HepG2 (cell line): Measurements from ENCODE around the gene NR1H3. TPM values are rescaled to one million over a fixed set of nuclear protein-coding genes. Genes with fewer than 3 reads are reported as not detected.

ENCODE experiments used
- ATF7-NPFF ChIP-seq: sonication (generic); formaldehyde crosslinking; IDR thresholded peaks from 2 replicates; pipeline ENCODE4 v1.8.1; 2023; ENCODE audit warnings: mild to moderate bottlenecking, low read depth, missing genetic modification reagents, moderate library complexity
- BRCA1 ChIP-seq: sonication (generic); formaldehyde crosslinking; IDR thresholded peaks from 2 replicates; pipeline ENCODE4 v1.4.0; 2020; ENCODE audit warnings: missing genetic modification reagents
- DRAP1 ChIP-seq: IDR thresholded peaks from 2 replicates; pipeline ENCODE4 v1.6.1; 2016; ENCODE audit warnings: missing genetic modification reagents, missing compliant biosample characterization
- FOXO4 ChIP-seq: sonication (generic); formaldehyde crosslinking; conservative IDR thresholded peaks from 2 replicates; pipeline ENCODE4 v1.8.1; 2023; ENCODE audit warnings: missing genetic modification reagents
- GATAD1 ChIP-seq: IDR thresholded peaks from 2 replicates; pipeline ENCODE4 v1.6.1; 2016; ENCODE audit warnings: missing genetic modification reagents, missing compliant biosample characterization
- HOMEZ ChIP-seq: IDR thresholded peaks from 2 replicates; pipeline ENCODE4 v1.6.1; 2016; ENCODE audit warnings: low read depth
- IRF2 ChIP-seq: IDR thresholded peaks from 2 replicates; pipeline ENCODE4 v1.6.1; 2018; ENCODE audit warnings: missing genetic modification reagents, missing compliant biosample characterization
- IRX3 ChIP-seq: sonication (generic); formaldehyde crosslinking; IDR thresholded peaks from 2 replicates; pipeline ENCODE4 v1.8.1; 2023; ENCODE audit warnings: mild to moderate bottlenecking, low read depth, missing genetic modification reagents, borderline replicate concordance
- MED13 ChIP-seq: sonication (generic); formaldehyde crosslinking; IDR thresholded peaks from 2 replicates; pipeline ENCODE4 v1.5.0; 2020; ENCODE audit warnings: missing genetic modification reagents
- NR2C2 ChIP-seq: sonication (generic); formaldehyde crosslinking; IDR thresholded peaks from 2 replicates; pipeline ENCODE4 v1.4.0; 2020; ENCODE audit warnings: missing genetic modification reagents, mild to moderate bottlenecking, moderate library complexity, borderline replicate concordance
- PATZ1 ChIP-seq: sonication (generic); formaldehyde crosslinking; IDR thresholded peaks from 2 replicates; pipeline ENCODE4 v1.4.0; 2020; ENCODE audit warnings: missing genetic modification reagents
- PCBP2 ChIP-seq: fragments of 200-400 bp; formaldehyde crosslinking; optimal IDR thresholded peaks from 2 replicates; pipeline ENCODE3; 2018; ENCODE audit warnings: low read length, low read depth; ENCODE audit not compliant: poor library complexity, severe bottlenecking
- REPIN1 ChIP-seq: sonication (generic); formaldehyde crosslinking; IDR thresholded peaks from 2 replicates; pipeline ENCODE4 v1.8.0; 2022; ENCODE audit warnings: missing genetic modification reagents, low read depth, mild to moderate bottlenecking, borderline replicate concordance
- RXRA ChIP-seq: sonication (generic); formaldehyde crosslinking; IDR thresholded peaks from 2 replicates; pipeline ENCODE4 v1.5.1; 2020; ENCODE audit warnings: missing genetic modification reagents
- TARDBP ChIP-seq: sonication (generic); formaldehyde crosslinking; IDR thresholded peaks from 2 replicates; pipeline ENCODE4 v1.8.0; 2022; ENCODE audit warnings: mild to moderate bottlenecking, missing genetic modification reagents
- THAP11 ChIP-seq: IDR thresholded peaks from 2 replicates; pipeline ENCODE4 v1.6.1; 2016; ENCODE audit warnings: missing biosample characterization, missing genetic modification reagents
- USF2 ChIP-seq, 2 experiments: sonication (generic) in 1 of 2; formaldehyde crosslinking in 1 of 2; IDR thresholded peaks; 2 replicates each; pipeline versions ENCODE4 v1.5.1 to v1.6.1; 2011 to 2020; ENCODE audit warnings: borderline replicate concordance in 1 of 2, low read depth in 1 of 2, low read length in 1 of 2, mild to moderate bottlenecking in 1 of 2, missing genetic modification reagents in 1 of 2, moderate library complexity in 1 of 2
- ZFP82 ChIP-seq: sonication (generic); formaldehyde crosslinking; IDR thresholded peaks from 2 replicates; pipeline ENCODE4 v1.5.1; 2020; ENCODE audit warnings: mild to moderate bottlenecking, missing genetic modification reagents, borderline replicate concordance
- ZIK1 ChIP-seq: sonication (generic); formaldehyde crosslinking; IDR thresholded peaks from 2 replicates; pipeline ENCODE4 v1.5.0; 2020; ENCODE audit warnings: mild to moderate bottlenecking, low read depth, missing genetic modification reagents, borderline replicate concordance
- ZSCAN20 ChIP-seq: sonication (generic); formaldehyde crosslinking; IDR thresholded peaks from 2 replicates; pipeline ENCODE4 v1.4.0; 2020; ENCODE audit warnings: missing genetic modification reagents, mild to moderate bottlenecking, borderline replicate concordance
- polyA plus RNA-seq, 8 experiments: library from polyadenylated mRNA; depleted of rRNA in 3 of 8; stranded (reverse) in 7 of 8; unstranded in 1 of 8; fragments of >200 nt; fragmentation: Illumina TruSeq in 4 of 8; extraction: Trizol in 4 of 8; gene quantifications; 2 replicates each; pipeline versions ENCODE4 v1.2.1 to v1.2.3, GENCODE V29; 2011 to 2016; ENCODE audit warnings: low read depth in 4 of 8, missing spikeins in 1 of 8, mixed read lengths in 1 of 8; ENCODE audit not compliant: insufficient read depth in 1 of 8
- total RNA-seq, 5 experiments: library from RNA; depleted of rRNA; stranded (reverse); fragments of >200 nt; fragmentation: Illumina TruSeq; extraction: Trizol; gene quantifications; 2 replicates each; pipeline ENCODE4 v1.2.3, GENCODE V29; 2016; ENCODE audit warnings: low read depth in 1 of 5

NR1H3 gene
- total and polyA plus RNA-seq, 2 of the 13 experiments (the other 11 are each of a cell fraction or from before 2014, with no cell fraction given), result 41.8 to 102 TPM

GRCh38 chr11:47269002-47269828 is 11.4 kb downstream of the NR1H3 start (continued):
- TF ChIP-seq IRX3 (CRISPR knock-in tag) (0 out of 2 replicates have a peak, but pooled peaks have one; percentile 55), IRF2 (0 out of 2 replicates have a peak, but pooled peaks have one; percentile 52), PATZ1 (peak; percentile 85), DRAP1 (CRISPR knock-in tag) (peak; percentile 84), REPIN1 (CRISPR knock-in tag) (peak; percentile 47), NR2C2 (CRISPR knock-in tag) (no peak; the same call in 1 of the 2 replicates), ZFP82 (CRISPR knock-in tag) (no peak), THAP11 (peak; percentile 94), GATAD1 (CRISPR knock-in tag) (peak; percentile 59), MED13 (CRISPR knock-in tag) (0 out of 2 replicates have a peak, but pooled peaks have one; percentile 23), BRCA1 (CRISPR knock-in tag) (0 out of 2 replicates have a peak, but pooled peaks have one; percentile 78), RXRA (CRISPR knock-in tag) (no peak), HOMEZ (CRISPR knock-in tag) (0 out of 2 replicates have a peak, but pooled peaks have one; percentile 18), USF2 (IDR thresholded peaks at IDR 0.05; ENCODE audit: low read depth, low read length) (no peak), USF2 (CRISPR knock-in tag; IDR thresholded peaks at IDR 0.05; ENCODE audit: borderline replicate concordance) (peak; percentile 41; the same call in 1 of the 2 replicates), FOXO4 (CRISPR knock-in tag) (0 out of 2 replicates have a peak, but pooled peaks have one; percentile 89), ZSCAN20 (CRISPR knock-in tag) (0 out of 2 replicates have a peak, but pooled peaks have one; percentile 26), ATF7-NPFF (peak; percentile 40; the same call in 1 of the 2 replicates), TARDBP (peak; percentile 69), PCBP2 (no peak), ZIK1 (CRISPR knock-in tag) (0 out of 2 replicates have a peak, but pooled peaks have one; percentile 21)
